ENCODE results near the gene LIN28A. TPM values are rescaled to one million over a fixed set of nuclear protein-coding genes. Genes with fewer than 3 reads are reported as not detected.

Gene LIN28A
- total RNA-seq, 2 experiments from 2014 or later, result not detected

- no peak overlapping the region for H3K4me3 Mint-ChIP-seq
- H3K36me3 Mint-ChIP-seq, result peaks cover 45% of the 10 kb centered on the region
- H3K27ac Mint-ChIP-seq, result peak overlapping the region; percentile 78
- DNase-seq, result no peak
- no peaks in the 10 kb centered on the region for H3K27me3 Mint-ChIP-seq
- H3K4me1 Mint-ChIP-seq, result peaks cover 32% of the 10 kb centered on the region
- no peaks in the 10 kb centered on the region for H3K9me3 Mint-ChIP-seq
Observed at GRCh38 chr1:26476958-26477357, 66.3 kb downstream of the LIN28A start.

- H3K27ac Mint-ChIP-seq, result peak overlapping the region; percentile 9
- H3K36me3 Mint-ChIP-seq, result peaks cover 46% of the 10 kb centered on the region
- no peaks in the 10 kb centered on the region for H3K27me3 Mint-ChIP-seq
- DNase-seq, result no peak
- H3K4me3 Mint-ChIP-seq, result no peak overlapping the region
- no peaks in the 10 kb centered on the region for H3K9me3 Mint-ChIP-seq
- H3K4me1 Mint-ChIP-seq, result peaks cover 35% of the 10 kb centered on the region
Observed at GRCh38 chr1:26477446-26478152, 67.0 kb downstream of the LIN28A start.

- Mint-ChIP-seq H3K27ac (no peak overlapping the region), H3K4me1 (peaks cover 40% of the 10 kb centered on the region), H3K4me3 (no peak overlapping the region)
Observed at GRCh38 chr1:26478159-26478558, 67.5 kb downstream of the LIN28A start.

GRCh38 chr1:26478988-26479387 lies 68.4 kb downstream of the LIN28A start:
- Mint-ChIP-seq H3K27me3 (no peaks in the 10 kb centered on the region), H3K27ac (peak overlapping the region; percentile 10), H3K36me3 (peaks cover 36% of the 10 kb centered on the region), H3K4me3 (no peak overlapping the region), H3K4me1 (peaks cover 37% of the 10 kb centered on the region), H3K9me3 (no peaks in the 10 kb centered on the region)
- no peak for DNase-seq

More at GRCh38 chr1:26478159-26478558, 67.5 kb downstream of the LIN28A start:
- H3K27me3 Mint-ChIP-seq, result no peaks in the 10 kb centered on the region
- H3K36me3 Mint-ChIP-seq, result peaks cover 44% of the 10 kb centered on the region
- H3K9me3 Mint-ChIP-seq, result no peaks in the 10 kb centered on the region
- no peak for DNase-seq

Other genes with a start within 250 kb of the LIN28A start
- gene C1orf232, start 241.9 kb upstream of the LIN28A start, total RNA-seq, result not detected
- 10 to 100 TPM; 90.8 to 93.3 TPM for gene ZNF593, start 240.9 kb upstream of the LIN28A start, total RNA-seq
- not detected for gene ZNF593OS, start 239.0 kb upstream of the LIN28A start, total RNA-seq
- 1 to 10 TPM; 2.2 to 2.4 TPM for gene CNKSR1, start 233.3 kb upstream of the LIN28A start, total RNA-seq
- not detected for gene CATSPER4, start 220.2 kb upstream of the LIN28A start, total RNA-seq
- gene CEP85, start 176.6 kb upstream of the LIN28A start, total RNA-seq, result 10 to 100 TPM; 28.1 to 29.6 TPM
- gene SH3BGRL3, start 130.7 kb upstream of the LIN28A start, total RNA-seq, result 100 to 1,000 TPM; 292 to 295 TPM
- gene UBXN11, start 104.2 kb upstream of the LIN28A start, total RNA-seq, result 10 to 100 TPM; 30.5 to 31.7 TPM
- gene CD52, start 92.9 kb upstream of the LIN28A start, total RNA-seq, result 100 to 1,000 TPM; 263 to 278 TPM
- 1 to 10 TPM; 4.9 to 5.1 TPM for gene CRYBG2, start 56.7 kb upstream of the LIN28A start, total RNA-seq
- under 1 TPM; 0.27 to 0.32 TPM for gene ZNF683, start 38.1 kb upstream of the LIN28A start, total RNA-seq
- 10 to 100 TPM; 43.8 to 45.9 TPM for gene DHDDS, start 21.5 kb downstream of the LIN28A start, total RNA-seq
- gene HMGN2, start 61.6 kb downstream of the LIN28A start, total RNA-seq, result 100 to 1,000 TPM; 948 to 957 TPM
- 100 to 1,000 TPM; 131 to 133 TPM for gene RPS6KA1, start 118.9 kb downstream of the LIN28A start, total RNA-seq

All from activated naive CD8-positive, alpha-beta T cell treated with anti-CD3 and anti-CD28 coated beads for 36 hours (primary cell).